ENCODE data around the gene GYPC.
"Not testable (repeated sequence)": the region's sequence is repeated elsewhere in the genome, so short reads cannot be mapped to it uniquely, and the experiment has no call there.

GYPC gene

GRCh38 chr2:126704434-126705160 is 48.6 kb downstream of the GYPC start:
- Histone ChIP-seq H3K27me3 (ENCODE audit: insufficient read depth, low read length) (no peaks in the 10 kb centered on the region), H3K4me1 (ENCODE audit: insufficient read depth, low read length) (peaks cover 11% of the 10 kb centered on the region; the same call in 1 of the 2 replicates), H3K9me3 (ENCODE audit: insufficient read depth, low read depth, low read length) (peaks cover 3% of the 10 kb centered on the region), H3K9ac (ENCODE audit: low read depth, low read length) (no peak overlapping the region), H3K36me3 (ENCODE audit: insufficient read depth, low read length) (no peaks in the 10 kb centered on the region), H3K27ac (ENCODE audit: low read depth, low read length) (no peak overlapping the region), H3K4me3 (ENCODE audit: low read length) (no peak overlapping the region)
- 94% methylated on average over 2 of the region's 2 CpGs for WGBS

- no peaks in the 10 kb centered on the region for H3K36me3 ChIP-seq (ENCODE audit: insufficient read depth, low read length)
- H3K27me3 ChIP-seq (ENCODE audit: insufficient read depth, low read length), result no peaks in the 10 kb centered on the region
- H3K4me1 ChIP-seq (ENCODE audit: insufficient read depth, low read length), result peaks cover 5% of the 10 kb centered on the region; the same call in 1 of the 2 replicates
- H3K9me3 ChIP-seq (ENCODE audit: insufficient read depth, low read depth, low read length), result no peaks in the 10 kb centered on the region
- no peak overlapping the region for H3K4me3 ChIP-seq (ENCODE audit: low read length)
- no peak overlapping the region for H3K9ac ChIP-seq (ENCODE audit: low read depth, low read length)
- 88% methylated on average over 1 of the region's 1 CpG for WGBS
- H3K27ac ChIP-seq (ENCODE audit: low read depth, low read length), result no peak overlapping the region
Measured at GRCh38 chr2:126707191-126707590, 51.2 kb downstream of the GYPC start.

- Histone ChIP-seq H3K36me3 (ENCODE audit: insufficient read depth, low read length) (no peaks in the 10 kb centered on the region), H3K9me3 (ENCODE audit: insufficient read depth, low read depth, low read length) (no peaks in the 10 kb centered on the region), H3K27ac (ENCODE audit: low read depth, low read length) (no peak overlapping the region), H3K27me3 (ENCODE audit: insufficient read depth, low read length) (no peaks in the 10 kb centered on the region), H3K9ac (ENCODE audit: low read depth, low read length) (no peak overlapping the region), H3K4me3 (ENCODE audit: low read length) (no peak overlapping the region), H3K4me1 (ENCODE audit: insufficient read depth, low read length) (peaks cover 5% of the 10 kb centered on the region; the same call in 1 of the 2 replicates)
- WGBS, result 78% methylated on average over 4 of the region's 4 CpGs
Measured at GRCh38 chr2:126707941-126708340, 52.0 kb downstream of the GYPC start.

GRCh38 chr2:126714191-126714965 is 58.4 kb downstream of the GYPC start:
- WGBS, result 95% methylated on average over 6 of the region's 6 CpGs
- no peak overlapping the region for H3K9ac ChIP-seq (ENCODE audit: low read depth, low read length)
- no peaks in the 10 kb centered on the region for H3K27me3 ChIP-seq (ENCODE audit: insufficient read depth, low read length)
- no peaks in the 10 kb centered on the region for H3K36me3 ChIP-seq (ENCODE audit: insufficient read depth, low read length)
- no peaks in the 10 kb centered on the region for H3K4me1 ChIP-seq (ENCODE audit: insufficient read depth, low read length)
- no peak overlapping the region for H3K27ac ChIP-seq (ENCODE audit: low read depth, low read length)
- no peak overlapping the region for H3K4me3 ChIP-seq (ENCODE audit: low read length)
- H3K9me3 ChIP-seq (ENCODE audit: insufficient read depth, low read depth, low read length), result no peaks in the 10 kb centered on the region

- H3K9me3 ChIP-seq (ENCODE audit: insufficient read depth, low read depth, low read length), result no peaks in the 10 kb centered on the region
- no peaks in the 10 kb centered on the region for H3K4me1 ChIP-seq (ENCODE audit: insufficient read depth, low read length)
- no peak overlapping the region for H3K9ac ChIP-seq (ENCODE audit: low read depth, low read length)
- no peaks in the 10 kb centered on the region for H3K27me3 ChIP-seq (ENCODE audit: insufficient read depth, low read length)
- H3K36me3 ChIP-seq (ENCODE audit: insufficient read depth, low read length), result no peaks in the 10 kb centered on the region
- no peak overlapping the region for H3K4me3 ChIP-seq (ENCODE audit: low read length)
- 95% methylated on average over 3 of the region's 3 CpGs for WGBS
- H3K27ac ChIP-seq (ENCODE audit: low read depth, low read length), result no peak overlapping the region
Measured at GRCh38 chr2:126715111-126715510, 59.2 kb downstream of the GYPC start.

GRCh38 chr2:126715576-126716406 is 59.8 kb downstream of the GYPC start:
- no peaks in the 10 kb centered on the region for H3K9me3 ChIP-seq (ENCODE audit: insufficient read depth, low read depth, low read length)
- H3K27ac ChIP-seq (ENCODE audit: low read depth, low read length), result no peak overlapping the region
- H3K9ac ChIP-seq (ENCODE audit: low read depth, low read length), result no peak overlapping the region
- no peaks in the 10 kb centered on the region for H3K36me3 ChIP-seq (ENCODE audit: insufficient read depth, low read length)
- no peaks in the 10 kb centered on the region for H3K27me3 ChIP-seq (ENCODE audit: insufficient read depth, low read length)
- H3K4me3 ChIP-seq (ENCODE audit: low read length), result no peak overlapping the region
- no peaks in the 10 kb centered on the region for H3K4me1 ChIP-seq (ENCODE audit: insufficient read depth, low read length)
- WGBS, result 91% methylated on average over 5 of the region's 5 CpGs

- not testable (repeated sequence) for H3K27ac ChIP-seq (ENCODE audit: low read depth, low read length); H3K27me3 ChIP-seq (ENCODE audit: insufficient read depth, low read length); H3K9ac ChIP-seq (ENCODE audit: low read depth, low read length); H3K36me3 ChIP-seq (ENCODE audit: insufficient read depth, low read length); H3K4me1 ChIP-seq (ENCODE audit: insufficient read depth, low read length); H3K4me3 ChIP-seq (ENCODE audit: low read length); H3K9me3 ChIP-seq (ENCODE audit: insufficient read depth, low read depth, low read length)
- WGBS, result 94% methylated on average over 10 of the region's 10 CpGs
Measured at GRCh38 chr2:126717277-126717676, 61.3 kb downstream of the GYPC start.

GRCh38 chr2:126717928-126718327 is 62.0 kb downstream of the GYPC start:
- Histone ChIP-seq H3K9ac (ENCODE audit: low read depth, low read length) (no peak overlapping the region), H3K27ac (ENCODE audit: low read depth, low read length) (no peak overlapping the region), H3K4me1 (ENCODE audit: insufficient read depth, low read length) (no peaks in the 10 kb centered on the region), H3K4me3 (ENCODE audit: low read length) (no peak overlapping the region), H3K36me3 (ENCODE audit: insufficient read depth, low read length) (no peaks in the 10 kb centered on the region), H3K9me3 (ENCODE audit: insufficient read depth, low read depth, low read length) (no peaks in the 10 kb centered on the region), H3K27me3 (ENCODE audit: insufficient read depth, low read length) (no peaks in the 10 kb centered on the region)
- WGBS, result 96% methylated on average over 4 of the region's 5 CpGs

- 88% methylated on average over 3 of the region's 3 CpGs for WGBS
- H3K9me3 ChIP-seq (ENCODE audit: insufficient read depth, low read depth, low read length), result no peaks in the 10 kb centered on the region
- H3K27me3 ChIP-seq (ENCODE audit: insufficient read depth, low read length), result no peaks in the 10 kb centered on the region
- H3K4me1 ChIP-seq (ENCODE audit: insufficient read depth, low read length), result no peaks in the 10 kb centered on the region
- no peak overlapping the region for H3K9ac ChIP-seq (ENCODE audit: low read depth, low read length)
- H3K27ac ChIP-seq (ENCODE audit: low read depth, low read length), result no peak overlapping the region
- no peaks in the 10 kb centered on the region for H3K36me3 ChIP-seq (ENCODE audit: insufficient read depth, low read length)
- no peak overlapping the region for H3K4me3 ChIP-seq (ENCODE audit: low read length)
Measured at GRCh38 chr2:126719191-126719832, 63.4 kb downstream of the GYPC start.

- WGBS, result 92% methylated on average over 4 of the region's 4 CpGs
- peaks cover 4% of the 10 kb centered on the region; the same call in 1 of the 2 replicates for H3K9me3 ChIP-seq (ENCODE audit: insufficient read depth, low read depth, low read length)
- H3K36me3 ChIP-seq (ENCODE audit: insufficient read depth, low read length), result no peaks in the 10 kb centered on the region
- H3K9ac ChIP-seq (ENCODE audit: low read depth, low read length), result no peak overlapping the region
- no peak overlapping the region for H3K27ac ChIP-seq (ENCODE audit: low read depth, low read length)
- H3K4me1 ChIP-seq (ENCODE audit: insufficient read depth, low read length), result no peaks in the 10 kb centered on the region
- no peaks in the 10 kb centered on the region for H3K27me3 ChIP-seq (ENCODE audit: insufficient read depth, low read length)
- H3K4me3 ChIP-seq (ENCODE audit: low read length), result no peak overlapping the region
Measured at GRCh38 chr2:126719833-126720351, 63.9 kb downstream of the GYPC start.
